B cell (primary cell): Measurements from ENCODE around the gene MTUS2. TPM values are rescaled to one million over a fixed set of nuclear protein-coding genes. Genes with fewer than 3 reads are reported as not detected.
A peak's percentile ranks its signal among the peaks of the same experiment; 100 is the strongest.

Experiments
- ATAC-seq: fragments of 200-7000 bp; cut with Tn5 transposase; one replicate; pipeline ENCODE4 v1.10.0; 2021; ENCODE audit warnings: low read depth, mild to moderate bottlenecking, moderate number of reproducible peaks, moderate library complexity
- CTCF ChIA-PET: fragments of 350-600 bp; sonication (Branson Sonifier 250); formaldehyde crosslinking; loops from one replicate; lab custom pipeline; 2021; ENCODE audit warnings: antibody characterized with exemption, inconsistent platforms; lab: Charles Lee
- POLR2A ChIA-PET: fragments of 350-600 bp; sonication (Branson Sonifier 250); formaldehyde crosslinking; loops from one replicate; lab custom pipeline; 2021; ENCODE audit warnings: antibody characterized with exemption; lab: Charles Lee
- DNase-seq: peaks from one replicate; pipeline ENCODE4 v3.0.0; 2013
- H2AFZ ChIP-seq: 2 replicates; pipeline ENCODE4 v1.6.1; 2012; ENCODE audit warnings: mild to moderate bottlenecking, low read depth, low read length; ENCODE audit not compliant: insufficient read depth, poor library complexity, severe bottlenecking
- H3K27ac ChIP-seq, 2 donors: 1 replicate in 1 of 2; 2 replicates in 1 of 2; pipeline ENCODE4 v1.5.1; 2012 to 2013; ENCODE audit warnings: low read length in 2 of 2, mild to moderate bottlenecking in 2 of 2, moderate library complexity in 1 of 2
- H3K27me3 ChIP-seq, 4 experiments: fragments of 200-600 bp in 1 of 4; sonication (generic) in 1 of 4; replicated peaks in 1 of 4; 1 replicate in 2 of 4; 2 replicates in 2 of 4; pipeline versions ENCODE4 v1.6.1 to v1.7.0; 2013 to 2016; ENCODE audit warnings: low read length in 3 of 4, mild to moderate bottlenecking in 2 of 4, mixed read lengths in 1 of 4, moderate library complexity in 1 of 4; ENCODE audit not compliant: insufficient read depth in 4 of 4, control insufficient read depth in 3 of 4; ENCODE audit errors: control extremely low read depth in 1 of 4
- H3K36me3 ChIP-seq, 2 experiments: replicated peaks in 1 of 2; 1 replicate in 1 of 2; 2 replicates in 1 of 2; pipeline versions ENCODE4 v1.6.1 to v1.7.1; 2013; ENCODE audit warnings: low read length in 1 of 2; ENCODE audit not compliant: insufficient read depth in 2 of 2, control insufficient read depth in 1 of 2; ENCODE audit errors: control extremely low read depth in 1 of 2, extremely low read depth in 1 of 2
- H3K4me1 ChIP-seq, 2 donors: fragments of 200-600 bp in 1 of 2; sonication (generic) in 1 of 2; 1 replicate in 1 of 2; 2 replicates in 1 of 2; pipeline versions ENCODE4 v1.5.1 to v1.6.1; 2013 to 2017; ENCODE audit warnings: low read length in 2 of 2; ENCODE audit not compliant: control insufficient read depth in 2 of 2, insufficient read depth in 2 of 2
- H3K4me2 ChIP-seq: replicated peaks from 2 replicates; pipeline ENCODE3; 2012; ENCODE audit warnings: mild to moderate bottlenecking, low read depth, low read length; ENCODE audit not compliant: poor library complexity, severe bottlenecking
- H3K4me3 ChIP-seq, 5 experiments: fragments of 200-600 bp in 1 of 5; sonication (generic) in 1 of 5; 1 replicate in 3 of 5; 2 replicates in 2 of 5; pipeline versions ENCODE4 v1.5.1 to v1.7.0; 2011 to 2016; ENCODE audit warnings: low read length in 4 of 5, mild to moderate bottlenecking in 4 of 5, low read depth in 2 of 5, control low read depth in 1 of 5, moderate library complexity in 1 of 5; ENCODE audit not compliant: insufficient read depth in 1 of 5; ENCODE audit errors: control extremely low read depth in 1 of 5, extremely low read depth in 1 of 5
- H3K79me2 ChIP-seq: fragments of 200-600 bp; sonication (generic); one replicate; pipeline ENCODE4 v1.6.0; 2016; ENCODE audit warnings: low read length; ENCODE audit not compliant: control insufficient read depth, insufficient read depth
- H3K9ac ChIP-seq: fragments of 200-600 bp; sonication (generic); 2 replicates; pipeline ENCODE4 v1.6.1; 2017; ENCODE audit warnings: mild to moderate bottlenecking, low read length, moderate library complexity
- H3K9me3 ChIP-seq, 3 donors: one replicate each; pipeline versions ENCODE4 v1.6.1 to v1.7.1; 2013; ENCODE audit warnings: low read length in 2 of 3; ENCODE audit not compliant: control insufficient read depth in 2 of 3, insufficient read depth in 1 of 3; ENCODE audit errors: control extremely low read depth in 1 of 3
- H4K20me1 ChIP-seq: 2 replicates; pipeline ENCODE4 v1.6.0; 2012; ENCODE audit warnings: mild to moderate bottlenecking, low read length; ENCODE audit not compliant: insufficient read depth, control insufficient read depth, poor library complexity, severe bottlenecking
- H3K27ac Mint-ChIP-seq: one replicate; pipeline ENCODE4 v1.8.0; 2021; ENCODE audit warnings: mixed read lengths
- H3K27me3 Mint-ChIP-seq: one replicate; pipeline ENCODE4 v1.8.0; 2021; ENCODE audit warnings: mixed read lengths
- H3K4me1 Mint-ChIP-seq: one replicate; pipeline ENCODE4 v1.8.0; 2021; ENCODE audit warnings: mixed read lengths
- H3K4me3 Mint-ChIP-seq: one replicate; pipeline ENCODE4 v1.8.0; 2021; ENCODE audit warnings: mixed read lengths
- H3K9me3 Mint-ChIP-seq: one replicate; pipeline ENCODE4 v1.8.0; 2022; ENCODE audit warnings: mixed read lengths; ENCODE audit not compliant: insufficient read depth
- EZH2 ChIP-seq: IDR thresholded peaks from 2 replicates; pipeline ENCODE4 v1.6.1; 2012; ENCODE audit warnings: borderline replicate concordance, low read depth, mild to moderate bottlenecking, moderate library complexity, low read length; ENCODE audit not compliant: insufficient read depth, poor library complexity, severe bottlenecking
- WGBS: methylation state at CpG from one replicate; pipeline ENCODE4 v1.1.5; 2013; ENCODE audit warnings: missing lambda C conversion rate; ENCODE audit not compliant: insufficient coverage; 5-methylcytosine and 5-hydroxymethylcytosine counted together
- intact Hi-C: fragments of 100-400 bp; cut with micrococcal nuclease; formaldehyde crosslinking; loops from one replicate; pipeline ENCODE4 v1.10.0; 2022
- polyA plus RNA-seq: library from polyadenylated mRNA; depleted of rRNA; stranded (reverse); fragments of >200 nt; gene quantifications from 2 replicates; pipeline ENCODE4 v1.2.3, GENCODE V29; 2012
- total RNA-seq, 2 donors: library from RNA; stranded (reverse); fragments of 120-200 nt in 1 of 2; gene quantifications; 1 replicate in 1 of 2; 2 replicates in 1 of 2; pipeline versions ENCODE4 v1.2.3 to v1.2.4, GENCODE V29; 2013 to 2022
- TF ChIP-seq, protein P1 (sequence below): fragments of 200-600 bp; IDR thresholded peaks from one replicate; pipeline ENCODE4 v1.8.0; 2022; ENCODE audit warnings: antibody characterized with exemption, mild to moderate bottlenecking

Gene MTUS2
- total and polyA plus RNA-seq, 2 donors (not counting 1 experiment from before 2014, with no cell fraction given): 0.12 TPM; not detected in 1

DNA sequence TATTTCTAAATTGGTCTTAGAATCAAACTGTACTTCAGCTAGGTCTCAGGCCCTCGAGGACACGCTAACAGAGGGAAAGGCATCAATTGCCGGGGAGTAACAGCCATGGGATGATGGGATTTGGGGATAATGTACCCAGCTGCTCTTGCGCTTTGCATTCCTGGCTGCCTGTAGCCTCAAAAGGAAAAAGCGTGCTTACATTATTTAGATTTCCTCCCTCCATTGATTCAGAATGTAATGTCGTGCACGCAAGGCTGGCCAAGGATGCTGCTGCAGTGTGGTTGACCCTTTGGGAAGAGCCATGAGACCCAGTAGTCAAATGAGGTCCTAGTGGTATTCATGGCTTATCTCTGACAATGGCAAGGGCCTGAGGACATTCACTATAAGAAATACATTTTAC lies 680.2 kb downstream of the MTUS2 start:
- H3K36me3 ChIP-seq: no peaks in the 10 kb centered on the region
- intact Hi-C loops: loop anchor here (10.0 kb wide), 1 partner anchor 344 kb away; no protein-coding TSS in a partner anchor
- Mint-ChIP-seq H3K4me1 (peaks cover 19% of the 10 kb centered on the region), H3K4me3 (peak overlapping the region; percentile 19), H3K27me3 (peaks cover 28% of the 10 kb centered on the region), H3K27ac (no peak overlapping the region), H3K9me3 (no peaks in the 10 kb centered on the region)
- TF ChIP-seq EZH2: no peak
- TF ChIP-seq, protein P1, sequence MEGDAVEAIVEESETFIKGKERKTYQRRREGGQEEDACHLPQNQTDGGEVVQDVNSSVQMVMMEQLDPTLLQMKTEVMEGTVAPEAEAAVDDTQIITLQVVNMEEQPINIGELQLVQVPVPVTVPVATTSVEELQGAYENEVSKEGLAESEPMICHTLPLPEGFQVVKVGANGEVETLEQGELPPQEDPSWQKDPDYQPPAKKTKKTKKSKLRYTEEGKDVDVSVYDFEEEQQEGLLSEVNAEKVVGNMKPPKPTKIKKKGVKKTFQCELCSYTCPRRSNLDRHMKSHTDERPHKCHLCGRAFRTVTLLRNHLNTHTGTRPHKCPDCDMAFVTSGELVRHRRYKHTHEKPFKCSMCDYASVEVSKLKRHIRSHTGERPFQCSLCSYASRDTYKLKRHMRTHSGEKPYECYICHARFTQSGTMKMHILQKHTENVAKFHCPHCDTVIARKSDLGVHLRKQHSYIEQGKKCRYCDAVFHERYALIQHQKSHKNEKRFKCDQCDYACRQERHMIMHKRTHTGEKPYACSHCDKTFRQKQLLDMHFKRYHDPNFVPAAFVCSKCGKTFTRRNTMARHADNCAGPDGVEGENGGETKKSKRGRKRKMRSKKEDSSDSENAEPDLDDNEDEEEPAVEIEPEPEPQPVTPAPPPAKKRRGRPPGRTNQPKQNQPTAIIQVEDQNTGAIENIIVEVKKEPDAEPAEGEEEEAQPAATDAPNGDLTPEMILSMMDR: no peak
- H3K27me3 ChIP-seq: peaks cover 0 to 16% (median 9%) of the 10 kb centered on the region in 4 experiments
- no peaks in the 10 kb centered on the region for H4K20me1 ChIP-seq
- no peak overlapping the region for H3K4me3 ChIP-seq
- H3K9ac ChIP-seq: no peak overlapping the region
- H3K79me2 ChIP-seq: no peaks in the 10 kb centered on the region
- ChIA-PET POLR2A (no interaction called here), CTCF (interaction anchor here (1.0 to 6.8 kb wide), 2 partner anchors 8 to 632 kb away, joined by 3 to 53 read pairs; no protein-coding TSS in a partner anchor)
- H3K27ac ChIP-seq: no peak overlapping the region
- no peak overlapping the region for H2AFZ ChIP-seq
- DNase-seq (no peak), ATAC-seq (no peak)
- no peak overlapping the region for H3K4me2 ChIP-seq
- H3K9me3 ChIP-seq: no peaks in the 10 kb centered on the region
- H3K4me1 ChIP-seq: peaks cover 22 to 24% of the 10 kb centered on the region in 2 donors
- WGBS: 90% methylated on average over 2 of the region's 7 CpGs

DNA sequence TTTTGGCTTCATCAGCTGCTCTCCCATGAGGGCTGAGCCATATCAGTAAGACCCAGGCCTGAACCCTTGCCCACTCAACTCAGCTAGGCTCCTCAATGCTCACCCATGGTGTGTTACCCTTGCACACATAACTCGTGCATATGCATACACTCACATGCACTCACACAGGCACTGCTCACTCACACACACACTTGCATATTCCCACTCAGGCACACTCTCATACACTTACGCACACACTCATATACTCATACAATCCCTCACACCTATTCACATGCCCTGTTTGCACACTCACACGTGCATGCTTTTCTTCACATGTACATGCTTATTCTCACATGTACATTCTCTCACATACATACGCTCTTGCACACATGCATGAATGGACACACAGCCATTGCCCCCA lies 681.5 kb downstream of the MTUS2 start:
- Histone ChIP-seq H3K79me2 (no peaks in the 10 kb centered on the region), H3K27me3 (peaks cover 0 to 25% (median 9%) of the 10 kb centered on the region in 4 experiments), H3K4me1 (peaks cover 9 to 11% of the 10 kb centered on the region in 2 donors), H3K4me3 (no peak overlapping the region), H4K20me1 (no peaks in the 10 kb centered on the region), H3K27ac (no peak overlapping the region), H2AFZ (no peak overlapping the region), H3K4me2 (no peak overlapping the region), H3K36me3 (no peaks in the 10 kb centered on the region), H3K9ac (no peak overlapping the region), H3K9me3 (no peaks in the 10 kb centered on the region)
- peaks cover 31% of the 10 kb centered on the region for H3K27me3 Mint-ChIP-seq
- no peak for DNase-seq
- no peaks in the 10 kb centered on the region for H3K9me3 Mint-ChIP-seq
- TF ChIP-seq, protein P1: no peak
- TF ChIP-seq EZH2: no peak
- ChIA-PET CTCF (interaction anchor here (1.0 to 1.5 kb wide), 2 partner anchors 26 to 631 kb away, joined by 3 read pairs; no protein-coding TSS in a partner anchor), POLR2A (no interaction called here)
- intact Hi-C loops: loop anchor here (10.0 kb wide), 1 partner anchor 343 kb away; no protein-coding TSS in a partner anchor
- peaks cover 6% of the 10 kb centered on the region for H3K4me1 Mint-ChIP-seq
- 91% methylated on average over 3 of the region's 4 CpGs for WGBS
- H3K27ac Mint-ChIP-seq: no peak overlapping the region
- ATAC-seq: no peak
- no peak overlapping the region for H3K4me3 Mint-ChIP-seq
